K562 (cell line): ENCODE data around the gene CTIF. TPM values are rescaled to one million over a fixed set of nuclear protein-coding genes. Genes with fewer than 3 reads are reported as not detected.

Experiments used
- BACH1 ChIP-seq: fragments of 200-800 bp; sonication (Bioruptor generic); IDR thresholded peaks from 2 replicates; pipeline ENCODE4 v1.6.1; 2016; ENCODE audit warnings: missing genetic modification characterization, missing compliant biosample characterization
- DMBX1 ChIP-seq: fragments of 250-450 bp; sonication (Bioruptor Pico); IDR thresholded peaks from 2 replicates; pipeline ENCODE4 v1.8.0; 2022; ENCODE audit warnings: inconsistent platforms, mild to moderate bottlenecking, moderate library complexity, borderline replicate concordance
- EGR1 ChIP-seq: fragments of 450-650 bp; conservative IDR thresholded peaks from 2 replicates; pipeline ENCODE4 v1.6.1; 2017; ENCODE audit warnings: mild to moderate bottlenecking
- ELK1 ChIP-seq: sonication (generic); formaldehyde crosslinking; IDR thresholded peaks from 2 replicates; pipeline ENCODE4 v1.8.1; 2022; ENCODE audit warnings: missing genetic modification reagents
- FOXK1 ChIP-seq: sonication (generic); formaldehyde crosslinking; IDR thresholded peaks from 2 replicates; pipeline ENCODE4 v1.8.0; 2022; ENCODE audit warnings: missing genetic modification reagents, mild to moderate bottlenecking, borderline replicate concordance
- FOXP4 ChIP-seq: sonication (generic); formaldehyde crosslinking; IDR thresholded peaks from 2 replicates; pipeline ENCODE4 v1.8.0; 2022; ENCODE audit warnings: mild to moderate bottlenecking, missing genetic modification reagents, borderline replicate concordance
- HES1 ChIP-seq: fragments of 450-650 bp; IDR thresholded peaks from 2 replicates; pipeline ENCODE4 v1.6.1; 2016; ENCODE audit warnings: low read depth, mild to moderate bottlenecking, moderate library complexity
- MYC ChIP-seq, 2 experiments: fragments of 250-450 bp in 1 of 2; sonication (Bioruptor Pico) in 1 of 2; IDR thresholded peaks; 2 replicates each; pipeline versions ENCODE4 v1.5.1 to v1.6.1; 2012 to 2021; ENCODE audit warnings: low read depth in 2 of 2, borderline replicate concordance in 1 of 2, improper control_type of control experiment in 1 of 2, low read length in 1 of 2, mild to moderate bottlenecking in 1 of 2, moderate library complexity in 1 of 2
- NUFIP1 ChIP-seq: fragments of 450-650 bp; IDR thresholded peaks from 2 replicates; pipeline ENCODE4 v1.6.1; 2018; ENCODE audit not compliant: partially characterized antibody
- PHB ChIP-seq: fragments of 250-450 bp; sonication (Bioruptor Pico); IDR thresholded peaks from 2 replicates; pipeline ENCODE4 v1.5.0; 2021
- RCOR1 ChIP-seq, 2 experiments: IDR thresholded peaks; 2 replicates each; pipeline ENCODE4 v1.6.1; 2012; ENCODE audit warnings: low read depth in 2 of 2, low read length in 2 of 2, borderline replicate concordance in 1 of 2, improper control_type of control experiment in 1 of 2
- SMAD2 ChIP-seq: fragments of 150-350 bp; IDR thresholded peaks from 2 replicates; pipeline ENCODE4 v1.6.1; 2014; ENCODE audit warnings: low read depth, mild to moderate bottlenecking, low read length
- ZBTB2 ChIP-seq: fragments of 450-650 bp; IDR thresholded peaks from 2 replicates; pipeline ENCODE4 v1.6.1; 2016; ENCODE audit warnings: antibody characterized with exemption
- ZNF12 ChIP-seq: sonication (generic); formaldehyde crosslinking; IDR thresholded peaks from 2 replicates; pipeline ENCODE4 v1.4.0; 2020; ENCODE audit warnings: mild to moderate bottlenecking, missing genetic modification reagents
- ZNF175 ChIP-seq: fragments of 200-800 bp; sonication (Bioruptor generic); IDR thresholded peaks from 2 replicates; pipeline ENCODE4 v1.6.1; 2016; ENCODE audit warnings: low read depth, mild to moderate bottlenecking, missing genetic modification characterization, missing compliant biosample characterization
- ZNF184 ChIP-seq: sonication (generic); formaldehyde crosslinking; IDR thresholded peaks from 2 replicates; pipeline ENCODE4 v1.5.0; 2020; ENCODE audit warnings: missing genetic modification reagents
- ZNF23 ChIP-seq: fragments of 250-450 bp; sonication (Bioruptor Pico); IDR thresholded peaks from 2 replicates; pipeline ENCODE4 v1.4.0; 2020; ENCODE audit warnings: mild to moderate bottlenecking
- ZNF277 ChIP-seq: fragments of 250-450 bp; sonication (Bioruptor Pico); IDR thresholded peaks from 2 replicates; pipeline ENCODE4 v1.8.0; 2022; ENCODE audit warnings: inconsistent platforms, mild to moderate bottlenecking, moderate library complexity, borderline replicate concordance
- ZNF699 ChIP-seq: fragments of 250-450 bp; sonication (Bioruptor Pico); IDR thresholded peaks from 2 replicates; pipeline ENCODE4 v1.8.0; 2021; ENCODE audit warnings: mild to moderate bottlenecking, moderate library complexity; ENCODE audit not compliant: insufficient replicate concordance
- ZNF778 ChIP-seq: fragments of 450-650 bp; formaldehyde crosslinking; IDR thresholded peaks from 2 replicates; pipeline ENCODE4 v1.4.0; 2020; ENCODE audit warnings: mild to moderate bottlenecking, moderate library complexity
- polyA plus RNA-seq, 8 experiments: library from polyadenylated mRNA; depleted of rRNA in 4 of 8; stranded (reverse) in 5 of 8; unstranded in 3 of 8; fragments of >200 nt; fragmentation: Nextera tagmentation in 2 of 8; fragmentation: Illumina TruSeq in 1 of 8; extraction: Ambion mirVana in 2 of 8; extraction: Trizol in 1 of 8; gene quantifications; 2 replicates each; pipeline versions ENCODE4 v1.2.1 to v1.2.3, GENCODE V29; 2011 to 2014; ENCODE audit warnings: inconsistent platforms in 1 of 8, missing spikeins in 1 of 8
- total RNA-seq, 7 experiments: library from RNA; depleted of rRNA in 6 of 7; stranded (reverse); fragments of >200 nt in 6 of 7; fragmentation: Illumina TruSeq in 2 of 7; extraction: Trizol in 2 of 7; gene quantifications; 2 replicates each; pipeline versions ENCODE4 v1.2.1 to v1.2.3, GENCODE V29; 2011 to 2021; ENCODE audit warnings: low replicate concordance in 1 of 7

Gene CTIF
- total and polyA plus RNA-seq, 9 of the 15 experiments (the other 6 are each of a cell fraction or from before 2014, with no cell fraction given), result 0.17 to 11.5 (median 2.2) TPM

GRCh38 chr18:48540251-48541025 is 1.6 kb downstream of the CTIF start (continued):
- TF ChIP-seq MYC (IDR thresholded peaks at IDR 0.05; ENCODE audit: low read depth, low read length) (peak; percentile 63; the same call in 1 of the 2 replicates), MYC (CRISPR knock-in tag; IDR thresholded peaks at IDR 0.05; ENCODE audit: borderline replicate concordance, low read depth) (no peak), BACH1 (tag) (no peak), ZNF699 (no peak), FOXP4 (CRISPR knock-in tag) (peak; percentile 85), ZNF184 (CRISPR knock-in tag) (no peak), ZNF23 (no peak), ELK1 (CRISPR knock-in tag) (no peak), RCOR1 (IDR thresholded peaks at IDR 0.05; ENCODE audit: borderline replicate concordance in 1 of 2, low read depth in 2 of 2, low read length in 2 of 2) (no peak), EGR1 (peak; percentile 57), ZNF277 (CRISPR knock-in tag) (no peak), ZBTB2 (no peak), NUFIP1 (no peak), ZNF175 (CRISPR knock-in tag) (no peak), ZNF12 (CRISPR knock-in tag) (no peak), SMAD2 (no peak), ZNF778 (CRISPR knock-in tag) (no peak), PHB (no peak), FOXK1 (CRISPR knock-in tag) (no peak), DMBX1 (CRISPR knock-in tag) (no peak), HES1 (peak; percentile 86)
